GM21423 (cell line): ENCODE measurements around the gene OR8B3.

Experiments used
- ATAC-seq: cut with Tn5 transposase; IDR thresholded peaks from one replicate; pipeline ENCODE4 v1.9.1; 2021; ENCODE audit warnings: mild to moderate bottlenecking, moderate library complexity; ENCODE audit not compliant: unreplicated experiment

Gene OR8B3

GRCh38 chr11:124376280-124376679 lies 22.5 kb downstream of the OR8B3 start:
- no peak for ATAC-seq

- ATAC-seq: no peak
Measured at GRCh38 chr11:124359566-124359965, 39.3 kb downstream of the OR8B3 start.

- ATAC-seq: no peak
Measured at GRCh38 chr11:124346311-124346955, 52.4 kb downstream of the OR8B3 start.
